ENCODE measurements around the gene AK6.
A peak's percentile ranks its signal among the peaks of the same experiment; 100 is the strongest.
"Not testable (repeated sequence)": the region's sequence is repeated elsewhere in the genome, so short reads cannot be mapped to it uniquely, and the experiment has no call there.

AK6 gene

DNA sequence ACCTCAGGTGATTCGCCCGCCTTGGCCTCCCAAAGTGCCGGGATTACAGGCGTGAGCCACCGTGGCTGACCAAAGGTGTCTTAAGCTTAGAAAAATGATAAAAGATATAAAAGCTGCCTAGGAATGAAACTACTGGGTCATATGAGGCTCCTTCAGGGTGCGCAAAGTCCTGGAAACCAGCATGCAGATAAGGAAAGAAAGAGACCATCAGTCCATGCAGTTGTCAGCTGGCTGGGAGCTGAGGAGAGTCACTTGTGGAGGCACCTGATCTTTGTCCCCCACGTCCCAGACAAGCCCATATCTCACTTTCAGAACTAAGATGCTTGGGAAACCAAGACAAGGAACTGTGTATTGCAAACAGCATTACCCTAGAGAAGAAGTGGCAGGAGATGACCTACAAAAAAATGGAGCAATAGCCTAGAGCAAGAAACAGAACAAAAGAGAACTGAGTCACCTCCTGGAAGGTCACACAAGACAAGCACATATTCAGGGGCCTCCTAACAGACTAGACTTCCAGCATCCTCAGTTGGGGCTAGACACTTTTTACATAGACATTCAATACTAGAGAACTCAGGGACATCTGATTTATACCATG, 33.9 kb downstream of the AK6 start:
- no peak for DNase-seq (ENCODE audit: low spot score)

DNA sequence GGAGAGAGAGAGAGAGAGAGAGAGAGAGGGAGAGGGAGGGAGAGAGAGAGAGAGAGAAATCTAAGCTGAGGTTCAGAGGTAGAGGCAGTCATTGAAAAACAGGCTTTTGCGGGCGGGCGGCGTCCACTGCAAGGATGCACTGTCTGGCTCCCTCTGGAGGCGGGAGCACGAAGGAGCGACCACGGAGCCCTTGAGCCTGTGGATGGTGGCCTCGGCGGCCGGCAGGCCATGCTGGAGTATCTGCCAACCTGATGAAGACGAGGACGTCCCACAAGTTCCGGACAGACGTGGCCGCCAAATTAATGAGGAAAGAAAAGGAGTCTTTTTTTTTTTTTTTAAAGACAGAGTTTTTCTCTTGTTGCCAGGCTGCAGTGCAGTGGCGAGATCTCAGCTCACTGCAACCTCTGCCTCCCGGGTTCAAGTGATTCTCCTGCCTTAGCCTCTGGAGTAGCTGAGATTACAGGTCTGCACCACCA, 34.5 kb downstream of the AK6 start:
- peak; percentile 81 for DNase-seq (ENCODE audit: low spot score)

GRCh38 chr5:69333668-69334315, 35.5 kb downstream of the AK6 start:
- not testable (repeated sequence) for DNase-seq (ENCODE audit: low spot score)

- DNase-seq (ENCODE audit: low spot score), result no peak
These were observed 37.5 kb downstream of the AK6 start for GRCh38 chr5:69331528-69332445.

- no peak for DNase-seq (ENCODE audit: low spot score)
These were observed 39.3 kb downstream of the AK6 start for GRCh38 chr5:69329905-69330489.

DNA sequence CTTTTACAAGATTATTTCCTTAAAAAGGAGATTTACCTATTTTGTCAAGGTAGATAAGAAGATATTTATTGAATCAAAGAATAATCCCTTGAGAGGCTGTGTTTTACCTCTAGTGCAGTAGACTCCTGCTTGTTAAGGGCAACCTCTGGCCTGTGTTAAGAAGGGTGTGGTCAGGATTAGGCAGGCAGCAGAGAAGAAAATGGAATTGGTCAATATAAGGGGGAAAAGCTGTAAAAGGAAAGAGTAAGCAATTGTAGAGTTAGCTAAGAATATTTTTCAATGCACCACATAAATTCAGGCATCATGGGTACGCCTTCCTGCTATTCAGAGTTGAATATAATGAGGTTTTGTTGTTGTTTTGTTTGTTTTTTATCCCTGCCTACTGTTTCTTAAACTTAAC, 43.0 kb downstream of the AK6 start:
- DNase-seq (ENCODE audit: low spot score), result no peak

DNA sequence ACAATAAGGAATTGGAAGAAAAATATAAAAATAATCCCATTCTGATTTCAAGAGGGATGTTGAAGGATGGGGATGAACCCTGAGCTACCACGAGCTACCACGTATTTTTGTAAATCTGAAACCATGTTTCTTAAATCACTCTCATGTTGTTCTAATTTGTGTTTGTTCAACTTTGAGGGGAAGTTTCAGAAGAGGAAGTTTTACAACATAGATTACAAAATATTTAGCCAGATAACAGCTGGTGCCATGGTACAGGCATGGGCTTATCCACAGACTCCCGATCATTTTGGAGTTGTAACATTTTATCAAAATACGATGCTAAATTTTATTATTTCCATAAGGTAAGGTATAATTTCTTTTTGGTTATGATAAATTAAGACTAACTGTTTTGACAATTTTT, 51.9 kb downstream of the AK6 start:
- DNase-seq (ENCODE audit: low spot score), result no peak

- no peak for DNase-seq (ENCODE audit: low spot score)
These were observed 53.3 kb downstream of the AK6 start for GRCh38 chr5:69315972-69316371.

GRCh38 chr5:69313428-69313827, 55.9 kb downstream of the AK6 start:
- no peak for DNase-seq (ENCODE audit: low spot score)

DNA sequence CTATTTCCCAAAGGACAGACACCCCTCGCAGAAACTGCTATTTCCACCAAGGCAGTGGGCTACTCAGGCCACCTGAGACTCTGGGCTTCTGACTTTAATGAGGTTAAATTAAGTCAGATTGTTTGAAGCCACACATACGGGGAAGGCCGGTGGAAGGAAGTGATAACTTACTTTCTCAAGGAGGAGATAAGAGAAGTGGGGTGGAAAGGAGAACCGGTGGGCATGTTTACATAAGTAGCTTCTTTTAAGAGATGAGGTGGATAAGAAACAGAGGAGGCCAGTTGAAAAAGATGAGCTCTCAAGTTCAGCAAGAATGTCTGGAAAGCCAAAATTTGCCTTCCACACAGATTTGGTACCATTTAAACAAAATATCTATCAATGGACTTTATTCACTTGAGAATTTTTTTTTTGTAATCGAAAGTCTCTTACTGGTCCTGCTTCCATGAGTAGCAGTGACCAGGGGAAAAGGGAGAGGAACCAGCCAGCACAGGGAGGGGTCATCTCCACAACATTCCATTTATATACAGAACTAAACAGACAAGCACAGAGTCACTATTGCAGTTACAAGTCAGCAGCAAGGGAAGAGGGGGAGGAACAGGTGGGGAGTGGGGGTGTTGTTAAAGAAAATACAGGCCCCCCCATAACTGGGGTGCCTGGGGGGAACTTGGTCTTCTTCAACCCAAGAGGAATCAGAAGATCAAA, 56.7 kb downstream of the AK6 start:
- DNase-seq (ENCODE audit: low spot score), result no peak

DNA sequence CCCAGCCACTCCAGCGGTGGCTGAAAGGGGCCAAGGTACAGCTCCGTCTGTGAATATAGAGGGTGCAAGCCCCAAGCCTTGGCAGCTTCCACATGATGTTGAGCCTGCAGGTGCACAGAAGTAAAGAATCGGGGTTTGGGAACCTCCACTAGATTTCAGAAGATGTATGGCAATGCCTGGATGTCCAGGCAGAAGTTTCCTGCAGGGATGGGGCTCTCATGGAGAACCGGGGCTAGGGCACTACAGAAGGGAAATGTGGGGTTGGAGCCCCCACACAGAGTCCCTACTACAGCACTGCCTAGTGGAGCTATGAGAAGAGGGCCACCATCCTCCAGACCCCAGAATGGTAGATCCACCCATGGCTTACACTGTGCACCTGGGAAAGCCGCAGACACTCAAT, 59.9 kb downstream of the AK6 start:
- DNase-seq (ENCODE audit: low spot score), result no peak

DNA sequence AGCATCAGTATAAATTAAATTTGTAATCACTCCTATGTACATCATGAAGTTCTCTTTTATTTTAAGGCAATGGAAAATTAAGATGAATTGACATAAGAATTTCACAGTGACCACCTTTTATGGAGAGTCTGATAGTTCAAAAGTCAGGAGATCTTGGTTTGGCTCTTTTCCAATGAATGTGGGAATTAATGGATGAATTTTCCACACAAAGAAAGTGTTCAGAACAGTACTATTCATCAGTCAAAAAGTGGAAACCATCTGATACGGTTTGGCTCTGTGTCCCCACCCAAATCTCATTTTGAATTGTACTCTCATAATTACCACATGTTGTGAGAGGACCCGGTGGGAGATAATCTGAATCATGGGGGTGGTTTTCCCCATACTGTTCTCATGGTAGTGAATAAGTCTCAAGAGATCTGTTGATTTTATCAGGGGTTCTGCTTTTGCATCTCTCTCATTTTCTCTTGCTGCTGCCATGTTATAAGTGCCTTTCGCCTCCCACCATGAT, 61.2 kb downstream of the AK6 start:
- no peak for DNase-seq (ENCODE audit: low spot score)

GRCh38 chr5:69305512-69305911, 63.8 kb downstream of the AK6 start:
- no peak for DNase-seq (ENCODE audit: low spot score)

All from CD4-positive, alpha-beta T cell treated with Interleukin-2 at 100 ng/mL for 4 hours (primary cell).